ENCODE results near the gene GUCA1C. TPM values are rescaled to one million over a fixed set of nuclear protein-coding genes. Genes with fewer than 3 reads are reported as not detected.

The GUCA1C gene
- not detected for total RNA-seq

GRCh38 chr3:108953700-108954099, at the start of gene GUCA1C:
TSS of gene GUCA1C (minus strand) at chr3:108953879. CDS start at chr3:108953762, 117 bp downstream.

Other genes with a start within 250 kb of the GUCA1C start
- not detected for gene RETNLB, start 196.5 kb downstream of the GUCA1C start, total RNA-seq
- not detected for gene TRAT1, start 131.1 kb downstream of the GUCA1C start, total RNA-seq
- gene MORC1, start 164.3 kb upstream of the GUCA1C start, total RNA-seq, result not detected
- gene C3orf85, start 182.8 kb upstream of the GUCA1C start, total RNA-seq, result not detected

Measured in parietal lobe (tissue), 1 donor.